Right forelimb (tissue), 1 donor: ENCODE data around the gene RPIA.

Source experiments
- DNase-seq: peaks from one replicate; pipeline ENCODE4 v3.0.0-alpha.2; 2018

RPIA gene

GRCh38 chr2:88686320-88686719 lies 5.2 kb upstream of the RPIA start:
- DNase-seq: no peak

- no peak for DNase-seq
These were observed 4.1 kb upstream of the RPIA start for GRCh38 chr2:88687384-88687783.

- DNase-seq: no peak
These were observed 708 bp upstream of the RPIA start for GRCh38 chr2:88690591-88691338.

DNA sequence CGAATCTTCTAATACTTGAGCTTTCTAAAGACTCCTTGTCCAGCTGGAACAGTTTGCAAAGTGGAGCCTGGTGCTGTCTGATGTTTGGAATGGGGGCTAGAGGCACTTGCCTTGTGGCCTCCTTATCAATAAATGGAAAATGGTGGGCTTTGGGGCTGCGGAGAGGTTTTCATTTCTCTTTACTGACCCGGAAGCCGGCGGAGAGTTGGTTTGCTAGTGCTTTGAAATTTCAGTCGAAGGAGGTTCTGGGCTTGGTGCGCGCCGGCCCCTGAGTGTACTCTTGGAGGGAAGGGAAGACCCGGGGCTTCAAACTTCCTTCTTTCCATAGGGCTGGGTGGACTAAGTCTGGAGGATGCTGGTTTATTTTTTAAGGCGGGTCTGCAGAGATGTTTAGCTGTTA lies 714 bp downstream of the RPIA start:
- DNase-seq: peak; percentile 48

DNA sequence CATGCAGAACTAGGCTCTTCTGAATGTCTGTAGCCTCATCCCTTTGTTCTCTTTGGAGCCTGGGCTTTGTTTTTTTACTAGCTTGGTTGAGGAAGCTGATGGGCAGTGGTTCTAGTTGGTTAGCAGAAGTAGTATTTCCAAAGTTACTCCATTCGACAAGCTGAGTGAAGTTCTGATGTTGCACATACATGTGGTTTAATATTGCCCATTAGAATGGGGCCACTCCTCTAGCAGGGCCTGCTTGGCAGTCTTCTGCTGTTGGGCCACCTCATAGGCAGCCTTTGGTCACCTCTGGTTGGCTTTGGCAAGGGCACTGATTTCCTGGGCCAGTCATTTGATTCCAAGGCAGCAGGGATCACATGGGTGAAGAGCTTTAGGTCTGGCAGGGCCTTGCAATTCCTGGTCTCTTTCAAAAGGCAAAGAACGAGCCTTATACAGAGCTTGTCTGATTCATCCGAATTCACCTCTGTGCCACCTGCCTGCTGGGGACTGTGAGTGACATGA lies 2.5 kb downstream of the RPIA start:
- DNase-seq: no peak

DNA sequence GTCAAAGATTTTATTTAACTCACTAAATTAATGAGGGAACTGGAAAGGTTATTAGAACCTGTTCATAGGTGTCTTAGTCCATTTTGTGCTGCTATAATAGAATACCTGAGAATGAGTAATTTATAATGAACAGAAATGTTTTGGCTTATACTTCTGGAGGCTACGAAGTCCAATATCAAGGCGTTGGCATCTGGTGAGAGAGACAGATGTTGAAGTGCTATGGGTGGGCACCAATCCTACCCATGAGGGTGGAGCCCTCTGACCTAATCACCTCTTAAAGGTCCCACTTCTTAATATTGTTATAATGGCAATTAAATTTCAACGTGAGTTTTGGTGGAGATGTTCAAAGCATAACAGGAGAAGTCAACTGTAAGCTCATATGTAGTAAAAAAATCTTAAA lies 5.1 kb downstream of the RPIA start:
- no peak for DNase-seq

DNA sequence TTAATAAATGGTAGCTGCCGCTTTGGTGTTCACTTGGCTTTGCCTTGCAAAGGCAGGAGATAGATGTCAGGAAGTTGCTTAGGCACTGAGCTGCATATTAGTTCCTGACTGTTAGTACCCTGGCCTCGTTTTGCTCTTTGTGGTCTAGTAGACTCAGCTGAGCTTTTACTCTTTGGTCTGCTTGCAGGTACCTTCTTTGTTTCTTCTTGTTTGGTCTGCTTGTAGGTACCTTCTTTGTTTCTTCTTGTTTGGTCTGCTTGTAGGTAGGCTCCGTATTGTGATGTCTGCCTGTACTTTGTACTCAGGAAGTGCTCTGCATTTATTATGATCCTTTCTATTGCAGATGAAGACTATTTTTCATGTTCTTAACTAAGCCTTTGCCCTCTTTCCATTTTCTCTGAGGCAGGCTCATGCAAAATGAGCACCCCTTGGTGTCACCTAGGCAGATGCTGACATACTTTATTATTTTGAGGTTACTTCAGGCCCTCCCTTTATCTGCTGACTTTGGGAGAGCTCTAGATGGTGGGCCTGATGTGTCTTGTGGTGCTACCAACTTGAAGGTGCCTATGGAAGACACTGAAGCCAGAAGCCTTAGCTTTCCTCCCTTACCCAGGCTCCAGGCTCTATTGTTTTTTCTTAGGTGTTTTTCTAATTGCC lies 6.0 kb downstream of the RPIA start:
- DNase-seq: no peak

GRCh38 chr2:88698027-88698413 lies 6.5 kb downstream of the RPIA start:
- no peak for DNase-seq

- DNase-seq: no peak
These were observed 7.2 kb downstream of the RPIA start for GRCh38 chr2:88698498-88699233.

GRCh38 chr2:88707003-88707402 lies 15.5 kb downstream of the RPIA start:
- DNase-seq: no peak

DNA sequence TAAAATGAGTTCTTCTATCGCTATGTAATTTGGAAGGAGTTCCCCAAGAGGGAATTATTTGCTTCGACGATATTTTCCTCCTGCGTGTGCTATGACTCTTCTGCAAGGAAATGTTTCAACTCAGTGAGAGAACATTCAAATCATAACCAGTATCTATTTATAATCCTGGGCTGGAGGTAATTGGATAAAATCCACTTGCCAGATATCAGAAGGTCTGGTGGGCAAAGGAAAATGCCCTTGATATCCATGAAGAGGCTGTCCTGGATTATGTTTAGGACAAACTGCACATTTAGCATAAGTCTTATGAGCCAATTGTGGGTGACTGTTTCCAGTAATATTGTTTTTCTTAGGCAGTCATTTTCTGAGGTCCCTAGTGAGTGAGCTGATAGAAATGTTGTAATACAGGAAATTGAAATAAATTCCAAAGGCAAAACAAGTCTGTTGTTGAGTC lies 17.7 kb downstream of the RPIA start:
- no peak for DNase-seq

DNA sequence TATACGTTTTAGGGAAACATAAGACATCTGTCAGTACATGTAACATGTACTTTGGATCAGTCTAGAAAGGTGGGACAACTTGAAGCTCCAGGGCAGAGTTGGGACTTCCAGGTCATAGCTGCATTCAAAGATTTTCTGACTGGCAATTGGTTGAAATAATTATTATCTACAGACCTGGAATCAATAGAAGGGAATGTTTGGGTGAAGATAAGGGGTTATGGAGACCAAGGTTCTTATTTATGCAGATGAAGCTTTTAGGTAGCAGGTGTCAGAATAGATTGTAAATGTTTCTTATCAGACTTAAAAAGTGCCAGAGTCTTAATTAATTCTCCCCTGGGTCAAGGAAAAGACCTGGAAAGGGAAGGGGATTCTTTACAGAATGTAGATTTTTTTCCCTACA lies 19.8 kb downstream of the RPIA start:
- DNase-seq: no peak

- no peak for DNase-seq
These were observed 20.4 kb downstream of the RPIA start for GRCh38 chr2:88711897-88712296.

DNA sequence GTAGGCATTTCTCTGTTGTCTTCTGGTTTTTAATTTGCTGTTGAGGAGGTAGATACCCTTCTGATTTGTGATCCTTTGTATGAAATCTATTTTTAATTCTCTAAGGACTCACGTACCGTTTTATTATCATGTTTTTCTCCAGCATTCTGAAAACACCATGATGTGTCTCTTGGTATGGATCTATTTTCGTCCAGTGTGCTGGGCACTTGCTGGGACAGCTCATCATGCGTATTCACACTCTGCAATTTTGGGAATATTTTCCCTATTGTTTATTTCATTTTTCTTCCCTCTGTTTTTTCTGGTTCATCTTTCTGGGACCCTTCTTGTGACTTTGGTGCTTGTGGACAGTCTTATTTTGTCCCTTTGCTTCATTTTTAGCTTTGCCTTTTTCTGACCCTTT lies 21.9 kb downstream of the RPIA start:
- DNase-seq: no peak

GRCh38 chr2:88714667-88715066 lies 23.2 kb downstream of the RPIA start:
- DNase-seq: no peak

DNA sequence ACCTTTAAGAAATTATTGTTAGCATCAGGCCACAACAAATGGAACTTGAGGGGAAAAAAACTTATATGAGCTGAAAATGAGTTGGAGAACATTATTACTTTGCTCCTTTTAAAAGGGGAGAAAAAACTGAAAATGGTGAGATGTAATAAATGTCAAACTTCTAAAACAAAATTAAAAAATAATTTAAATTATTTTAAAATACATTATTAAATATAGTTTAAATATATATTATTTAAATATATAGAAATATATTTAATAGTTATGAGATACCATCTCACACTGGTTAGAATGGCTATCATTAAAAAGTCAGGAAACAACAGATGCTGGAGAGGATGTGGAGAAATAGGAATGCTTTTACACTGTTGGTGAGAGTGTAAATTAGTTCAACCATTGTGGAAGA lies 28.9 kb downstream of the RPIA start:
- DNase-seq: no peak

DNA sequence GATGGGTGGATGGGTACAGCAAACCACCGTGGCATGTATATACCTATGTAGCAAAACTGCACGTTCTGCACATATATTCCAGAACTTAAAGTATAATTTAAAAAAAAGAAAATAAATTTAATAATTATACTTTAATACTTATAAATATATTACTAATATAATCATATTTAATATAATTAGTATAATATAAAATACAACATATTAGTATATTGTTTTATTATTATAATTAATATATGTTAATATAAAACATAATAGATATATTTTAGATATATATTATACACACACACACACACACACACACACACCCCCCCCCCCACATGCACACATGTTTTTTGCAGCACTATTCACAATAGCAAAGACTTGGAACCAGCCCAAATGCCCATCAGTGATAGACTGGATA lies 29.8 kb downstream of the RPIA start:
- no peak for DNase-seq

GRCh38 chr2:88724643-88725332 lies 33.3 kb downstream of the RPIA start:
- no peak for DNase-seq

- DNase-seq: no peak
These were observed 37.7 kb downstream of the RPIA start for GRCh38 chr2:88729061-88729745.

DNA sequence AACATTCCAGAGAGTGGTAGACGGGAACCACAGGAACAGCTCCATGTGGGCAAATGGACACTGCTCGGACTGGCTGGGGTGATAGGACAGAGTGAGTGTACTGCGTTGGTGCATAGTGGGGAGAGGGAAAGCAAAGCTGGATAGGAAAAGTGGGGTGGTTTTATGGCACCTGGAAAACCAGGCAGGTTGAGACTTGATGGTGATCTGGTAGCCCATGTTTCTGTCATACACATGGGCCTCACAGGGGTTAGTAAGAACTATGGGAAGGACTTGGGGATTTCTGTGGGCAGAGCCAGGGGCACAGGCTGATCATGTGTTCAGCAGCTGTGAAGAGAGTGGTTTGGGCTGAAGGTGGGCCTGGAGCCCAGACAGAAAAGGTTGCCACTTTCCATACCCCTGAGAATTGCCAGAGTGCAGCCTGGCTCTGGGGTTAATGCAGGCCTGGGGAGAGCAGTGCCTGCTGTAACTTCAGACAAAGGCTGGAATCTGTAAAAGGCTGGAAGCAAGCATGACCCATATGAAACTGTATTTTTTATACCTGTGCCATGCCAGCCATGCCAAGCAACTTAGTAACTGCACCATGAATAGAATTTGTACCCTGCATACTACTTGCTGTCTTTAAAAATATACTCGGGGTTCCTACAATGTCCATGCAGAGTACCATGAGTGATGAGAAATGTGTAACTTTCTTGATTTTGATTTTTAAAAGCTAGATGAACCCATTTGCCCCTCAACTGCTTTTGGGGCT lies 41.9 kb downstream of the RPIA start:
- no peak for DNase-seq

DNA sequence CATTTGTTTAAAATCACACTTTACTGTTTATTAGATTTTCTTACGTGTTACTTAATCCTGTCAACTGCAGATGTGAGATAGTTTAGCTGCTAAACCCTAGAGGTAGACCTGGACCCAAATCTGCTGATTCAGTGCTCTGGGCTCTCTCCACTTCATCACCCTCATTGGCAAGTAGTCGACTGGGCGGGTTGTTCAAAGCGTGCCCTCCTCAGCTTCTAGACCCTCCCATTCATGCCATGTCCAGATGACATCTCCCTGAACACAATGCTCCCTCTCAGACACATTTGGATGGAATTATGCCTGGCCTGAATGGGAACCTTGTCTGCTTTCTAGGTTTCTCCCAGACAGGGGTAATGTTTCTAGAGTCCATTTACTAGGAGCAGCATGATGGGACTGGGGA lies 43.7 kb downstream of the RPIA start:
- DNase-seq: no peak

GRCh38 chr2:88735853-88736252 lies 44.4 kb downstream of the RPIA start:
- no peak for DNase-seq
